Daoy (cell line): ENCODE data around the gene SCMH1. TPM values are rescaled to one million over a fixed set of nuclear protein-coding genes. Genes with fewer than 3 reads are reported as not detected.

Experiments
- total RNA-seq: library from RNA; depleted of rRNA; stranded (reverse); fragments of >200 nt; shearing (Covaris generic); gene quantifications from 2 replicates; pipeline ENCODE4 v1.2.3, GENCODE V29; 2014; rRNA removed

The SCMH1 gene
- total RNA-seq, 1 experiment from 2014 or later = 8.0 TPM

Other genes starting within 250 kb of the SCMH1 start
- gene SLFNL1, start 220.6 kb downstream of the SCMH1 start, total RNA-seq = not detected in 2 replicates
- gene FOXO6, start 119.1 kb upstream of the SCMH1 start, total RNA-seq = 0.06 and 0.80 TPM in 2 replicates
- gene EDN2, start 242.4 kb upstream of the SCMH1 start, total RNA-seq = 0.40 TPM in 1 of 2 replicates, not detected in the other